T-helper 2 cell treated with Interferon-gamma antibody and Interleukin-4, amounts not matched to agents 5 μg/mL and 100 μg/mL, for 36 hours (primary cell): ENCODE data around the gene SSBP3.

Experiments
- DNase-seq: peaks from one replicate; pipeline ENCODE4 v3.0.0; 2021; ENCODE audit warnings: low spot score
- H3K27ac Mint-ChIP-seq: one replicate; pipeline ENCODE4 v1.8.0; 2021; ENCODE audit warnings: mild to moderate bottlenecking, mixed read lengths
- H3K27me3 Mint-ChIP-seq: one replicate; pipeline ENCODE4 v1.8.0; 2021; ENCODE audit warnings: low read depth, mixed read lengths
- H3K36me3 Mint-ChIP-seq: one replicate; pipeline ENCODE4 v1.8.0; 2021; ENCODE audit warnings: low read depth, mixed read lengths
- H3K4me1 Mint-ChIP-seq: one replicate; pipeline ENCODE4 v1.8.0; 2021; ENCODE audit warnings: low read depth, mixed read lengths
- H3K4me3 Mint-ChIP-seq: one replicate; pipeline ENCODE4 v1.8.0; 2022; ENCODE audit warnings: mild to moderate bottlenecking, moderate library complexity, mixed read lengths
- H3K9me3 Mint-ChIP-seq: one replicate; pipeline ENCODE4 v1.8.0; 2021; ENCODE audit warnings: mixed read lengths

The SSBP3 gene

GRCh38 chr1:54365847-54366246 is 40.3 kb downstream of the SSBP3 start:
- no peak for DNase-seq
- Mint-ChIP-seq H3K4me1 (peaks cover 26% of the 10 kb centered on the region), H3K4me3 (no peak overlapping the region), H3K36me3 (peaks cover 2% of the 10 kb centered on the region), H3K27ac (no peak overlapping the region), H3K9me3 (no peaks in the 10 kb centered on the region), H3K27me3 (no peaks in the 10 kb centered on the region)

- peaks cover 26% of the 10 kb centered on the region for H3K4me1 Mint-ChIP-seq
- H3K4me3 Mint-ChIP-seq = no peak overlapping the region
- DNase-seq = no peak
- H3K9me3 Mint-ChIP-seq = no peaks in the 10 kb centered on the region
- H3K36me3 Mint-ChIP-seq = peaks cover 2% of the 10 kb centered on the region
- H3K27me3 Mint-ChIP-seq = no peaks in the 10 kb centered on the region
- H3K27ac Mint-ChIP-seq = no peak overlapping the region
Measured at GRCh38 chr1:54365398-54365797, 40.8 kb downstream of the SSBP3 start.

DNA sequence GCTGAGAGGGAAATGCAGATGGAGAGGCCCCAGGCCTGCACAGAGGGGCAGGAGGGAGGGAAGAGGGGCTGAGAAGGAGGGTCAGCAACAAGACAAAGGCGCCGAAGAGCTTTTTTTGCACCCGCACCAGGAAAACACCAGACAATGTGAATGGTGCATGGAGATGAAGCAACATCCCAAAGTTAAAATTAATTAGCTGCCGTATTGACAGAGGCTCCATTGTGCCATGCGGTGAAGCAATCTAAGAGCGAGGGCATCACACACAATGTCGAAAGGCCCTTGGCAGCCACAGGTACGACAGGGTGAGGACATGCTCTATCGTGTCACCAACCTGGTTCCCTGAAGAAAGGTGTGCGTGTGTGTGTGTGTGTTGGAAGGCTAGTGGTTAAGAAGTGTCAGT is 41.2 kb downstream of the SSBP3 start:
- no peak for DNase-seq
- H3K4me3 Mint-ChIP-seq = no peak overlapping the region
- H3K27me3 Mint-ChIP-seq = no peaks in the 10 kb centered on the region
- H3K4me1 Mint-ChIP-seq = peaks cover 30% of the 10 kb centered on the region
- peaks cover 2% of the 10 kb centered on the region for H3K36me3 Mint-ChIP-seq
- H3K9me3 Mint-ChIP-seq = no peaks in the 10 kb centered on the region
- H3K27ac Mint-ChIP-seq = no peak overlapping the region

DNA sequence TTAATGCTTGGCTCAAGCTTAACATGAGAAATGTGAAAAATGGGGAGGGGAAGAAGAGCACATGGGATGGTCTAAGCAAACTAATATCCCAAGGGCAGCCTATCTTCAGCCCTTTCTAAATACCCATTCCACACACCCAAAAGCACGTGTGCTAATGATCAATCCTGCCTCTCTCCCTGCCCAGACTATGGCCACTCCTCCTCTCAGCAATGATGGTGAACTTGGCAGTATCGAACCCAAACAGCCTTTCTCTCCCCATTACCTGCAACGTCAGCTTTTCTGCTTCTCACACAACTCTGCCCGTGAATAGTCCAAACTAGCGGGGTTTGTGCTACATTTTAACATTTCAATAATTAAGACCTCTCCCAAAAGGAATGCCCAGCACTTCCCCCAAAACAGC is 41.6 kb downstream of the SSBP3 start:
- Mint-ChIP-seq H3K27me3 (no peaks in the 10 kb centered on the region), H3K4me3 (no peak overlapping the region), H3K9me3 (no peaks in the 10 kb centered on the region), H3K4me1 (peaks cover 30% of the 10 kb centered on the region), H3K36me3 (no peaks in the 10 kb centered on the region), H3K27ac (no peak overlapping the region)
- DNase-seq = no peak

DNA sequence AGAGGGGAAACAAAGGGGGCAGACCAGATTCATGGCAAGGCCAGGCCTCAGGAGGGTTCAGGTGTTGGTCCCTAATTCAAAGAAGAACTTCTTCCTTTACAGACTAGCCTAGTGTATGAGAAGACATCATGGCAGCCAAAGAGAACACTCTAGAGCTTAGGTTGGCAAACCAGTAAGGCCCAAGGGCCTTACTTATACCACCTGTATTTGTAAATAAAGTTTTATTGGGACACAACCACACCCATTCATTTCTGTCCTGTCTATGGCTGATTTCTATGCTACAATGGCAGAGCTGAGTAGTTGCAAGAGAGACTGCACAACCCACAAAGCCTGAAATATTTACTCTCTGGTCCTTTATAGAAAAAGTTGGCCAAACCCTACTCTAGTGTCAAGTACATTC is 42.3 kb downstream of the SSBP3 start:
- Mint-ChIP-seq H3K27me3 (no peaks in the 10 kb centered on the region), H3K9me3 (no peaks in the 10 kb centered on the region), H3K4me3 (no peak overlapping the region), H3K36me3 (peaks cover 2% of the 10 kb centered on the region), H3K27ac (no peak overlapping the region), H3K4me1 (peaks cover 32% of the 10 kb centered on the region)
- no peak for DNase-seq

DNA sequence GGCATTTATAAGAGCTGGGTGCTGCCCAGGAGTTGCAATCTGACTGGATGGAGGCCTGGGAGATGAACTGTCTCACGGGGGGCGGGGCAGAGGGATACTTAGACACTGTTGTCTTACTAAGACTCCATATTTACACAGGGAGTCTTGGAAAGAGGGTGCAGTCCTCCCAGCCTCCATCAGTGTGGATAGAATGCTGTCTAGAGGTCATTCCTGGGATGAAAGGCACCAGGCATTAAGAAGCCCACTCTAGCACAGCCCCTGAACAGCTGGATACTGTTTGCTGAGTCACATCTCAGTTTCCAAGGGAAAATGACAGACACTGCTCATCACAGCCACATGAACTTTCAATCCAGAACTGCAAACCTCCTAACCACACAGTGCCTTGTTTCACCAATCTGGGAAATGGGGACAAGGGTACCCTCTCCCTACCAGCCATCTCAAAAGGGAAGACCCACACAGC is 43.3 kb downstream of the SSBP3 start:
- Mint-ChIP-seq H3K4me3 (no peak overlapping the region), H3K9me3 (no peaks in the 10 kb centered on the region), H3K4me1 (peaks cover 32% of the 10 kb centered on the region), H3K27me3 (no peaks in the 10 kb centered on the region), H3K36me3 (peaks cover 10% of the 10 kb centered on the region), H3K27ac (no peak overlapping the region)
- DNase-seq = no peak

GRCh38 chr1:54361342-54361741 is 44.9 kb downstream of the SSBP3 start:
- Mint-ChIP-seq H3K27ac (no peak overlapping the region), H3K4me1 (peaks cover 42% of the 10 kb centered on the region)

GRCh38 chr1:54360165-54361005 is 45.8 kb downstream of the SSBP3 start:
- Mint-ChIP-seq H3K9me3 (no peaks in the 10 kb centered on the region), H3K36me3 (peaks cover 21% of the 10 kb centered on the region), H3K4me3 (no peak overlapping the region), H3K27me3 (no peaks in the 10 kb centered on the region), H3K4me1 (peaks cover 45% of the 10 kb centered on the region), H3K27ac (no peak overlapping the region)
- DNase-seq = no peak

More at GRCh38 chr1:54361342-54361741, 44.9 kb downstream of the SSBP3 start:
- H3K27me3 Mint-ChIP-seq = no peaks in the 10 kb centered on the region
- H3K4me3 Mint-ChIP-seq = no peak overlapping the region
- no peaks in the 10 kb centered on the region for H3K9me3 Mint-ChIP-seq
- peaks cover 21% of the 10 kb centered on the region for H3K36me3 Mint-ChIP-seq
- DNase-seq = no peak

DNA sequence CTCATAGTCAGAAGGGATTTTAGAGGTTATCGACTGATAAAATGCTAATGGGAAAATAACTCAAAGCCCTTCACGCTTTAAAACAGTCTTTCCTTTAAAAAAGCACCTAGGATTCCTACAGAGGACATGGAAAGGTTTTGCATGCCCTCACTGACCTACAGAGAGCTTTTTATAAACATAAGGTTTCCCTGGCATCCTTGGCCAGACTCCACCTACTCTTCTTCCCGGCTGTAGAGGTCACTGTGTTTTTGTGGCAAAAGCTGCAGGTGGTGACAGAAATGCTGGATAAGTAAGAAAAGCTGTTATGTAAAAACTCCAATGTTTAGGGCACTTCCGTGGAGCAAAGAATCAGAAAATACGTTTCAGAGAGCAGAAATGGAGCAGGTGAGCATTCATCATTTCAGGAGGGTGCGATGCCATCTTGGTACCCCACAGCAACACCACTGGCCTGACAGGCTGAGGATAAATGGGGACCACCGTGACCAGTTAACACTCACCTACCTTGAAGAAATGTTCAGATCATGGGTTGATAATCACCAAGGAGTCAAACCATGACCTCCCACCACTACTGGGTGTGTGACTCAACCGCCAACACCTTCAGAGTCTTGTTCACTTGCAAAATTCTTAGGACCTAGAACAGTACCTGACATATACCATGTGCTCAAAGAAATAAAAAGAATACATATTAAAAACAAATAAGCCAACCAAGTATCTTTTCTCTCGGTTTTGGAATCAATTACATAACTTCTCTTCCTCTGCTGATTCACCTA is 46.6 kb downstream of the SSBP3 start:
- peak; percentile 10 for DNase-seq
- no peaks in the 10 kb centered on the region for H3K27me3 Mint-ChIP-seq
- no peaks in the 10 kb centered on the region for H3K9me3 Mint-ChIP-seq
- H3K36me3 Mint-ChIP-seq = peaks cover 21% of the 10 kb centered on the region
- no peak overlapping the region for H3K27ac Mint-ChIP-seq
- no peak overlapping the region for H3K4me3 Mint-ChIP-seq
- peaks cover 42% of the 10 kb centered on the region for H3K4me1 Mint-ChIP-seq

- Mint-ChIP-seq H3K36me3 (peaks cover 21% of the 10 kb centered on the region), H3K27me3 (no peaks in the 10 kb centered on the region), H3K4me3 (no peak overlapping the region), H3K27ac (no peak overlapping the region), H3K9me3 (no peaks in the 10 kb centered on the region), H3K4me1 (peaks cover 38% of the 10 kb centered on the region)
- DNase-seq = no peak
Measured at GRCh38 chr1:54358503-54359168, 47.6 kb downstream of the SSBP3 start.

DNA sequence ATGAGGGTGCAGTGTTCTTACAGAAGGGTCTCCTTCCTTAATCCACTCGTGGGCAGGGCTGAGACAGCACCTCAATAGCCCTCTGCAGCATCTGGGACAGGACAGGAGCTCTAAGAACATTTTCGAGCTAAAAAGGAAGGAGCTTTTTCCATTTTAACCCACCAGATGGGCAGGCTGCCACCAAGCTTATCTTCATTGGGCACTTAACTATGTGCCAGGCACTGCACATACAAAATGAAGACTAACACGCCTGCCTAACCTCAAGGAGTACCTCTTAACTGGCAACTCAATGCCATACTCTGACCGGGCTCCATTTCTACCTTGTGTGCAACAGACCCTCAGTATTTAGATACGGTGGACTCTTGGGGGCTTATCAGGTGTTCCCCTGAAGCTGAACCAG is 48.2 kb downstream of the SSBP3 start:
- no peak for DNase-seq
- H3K4me3 Mint-ChIP-seq = no peak overlapping the region
- H3K4me1 Mint-ChIP-seq = peaks cover 32% of the 10 kb centered on the region
- no peaks in the 10 kb centered on the region for H3K9me3 Mint-ChIP-seq
- H3K27ac Mint-ChIP-seq = no peak overlapping the region
- H3K36me3 Mint-ChIP-seq = peaks cover 21% of the 10 kb centered on the region
- H3K27me3 Mint-ChIP-seq = no peaks in the 10 kb centered on the region

GRCh38 chr1:54356680-54357147 is 49.5 kb downstream of the SSBP3 start:
- Mint-ChIP-seq H3K4me1 (peaks cover 29% of the 10 kb centered on the region), H3K27ac (peak overlapping the region; percentile 89), H3K36me3 (peaks cover 21% of the 10 kb centered on the region), H3K4me3 (peak overlapping the region; percentile 84), H3K9me3 (no peaks in the 10 kb centered on the region), H3K27me3 (no peaks in the 10 kb centered on the region)
- peak; percentile 10 for DNase-seq

- no peaks in the 10 kb centered on the region for H3K9me3 Mint-ChIP-seq
Measured at GRCh38 chr1:54355931-54356679, 50.1 kb downstream of the SSBP3 start.

More at GRCh38 chr1:54355931-54356679, 50.1 kb downstream of the SSBP3 start:
- no peak overlapping the region for H3K27ac Mint-ChIP-seq
- no peak for DNase-seq
- H3K27me3 Mint-ChIP-seq = no peaks in the 10 kb centered on the region
- peak overlapping the region; percentile 84 for H3K4me3 Mint-ChIP-seq
- peaks cover 21% of the 10 kb centered on the region for H3K36me3 Mint-ChIP-seq
- H3K4me1 Mint-ChIP-seq = peaks cover 25% of the 10 kb centered on the region
